Measurements from ENCODE around the gene STX10. TPM values are rescaled to one million over a fixed set of nuclear protein-coding genes. Genes with fewer than 3 reads are reported as not detected.
"Not testable (repeated sequence)": the region's sequence is repeated elsewhere in the genome, so short reads cannot be mapped to it uniquely, and the experiment has no call there.

STX10 gene
- total RNA-seq, 4 donors from 2014 or later: 58.6 to 145 (median 86.6) TPM

- no peak overlapping the region for H3K4me3 ChIP-seq
- 64 to 71% methylated on average over 8 of the region's 8 CpGs for WGBS, 2 donors
- no peak for TF ChIP-seq EP300 (IDR thresholded peaks at IDR 0.05)
- TF ChIP-seq, protein P1, sequence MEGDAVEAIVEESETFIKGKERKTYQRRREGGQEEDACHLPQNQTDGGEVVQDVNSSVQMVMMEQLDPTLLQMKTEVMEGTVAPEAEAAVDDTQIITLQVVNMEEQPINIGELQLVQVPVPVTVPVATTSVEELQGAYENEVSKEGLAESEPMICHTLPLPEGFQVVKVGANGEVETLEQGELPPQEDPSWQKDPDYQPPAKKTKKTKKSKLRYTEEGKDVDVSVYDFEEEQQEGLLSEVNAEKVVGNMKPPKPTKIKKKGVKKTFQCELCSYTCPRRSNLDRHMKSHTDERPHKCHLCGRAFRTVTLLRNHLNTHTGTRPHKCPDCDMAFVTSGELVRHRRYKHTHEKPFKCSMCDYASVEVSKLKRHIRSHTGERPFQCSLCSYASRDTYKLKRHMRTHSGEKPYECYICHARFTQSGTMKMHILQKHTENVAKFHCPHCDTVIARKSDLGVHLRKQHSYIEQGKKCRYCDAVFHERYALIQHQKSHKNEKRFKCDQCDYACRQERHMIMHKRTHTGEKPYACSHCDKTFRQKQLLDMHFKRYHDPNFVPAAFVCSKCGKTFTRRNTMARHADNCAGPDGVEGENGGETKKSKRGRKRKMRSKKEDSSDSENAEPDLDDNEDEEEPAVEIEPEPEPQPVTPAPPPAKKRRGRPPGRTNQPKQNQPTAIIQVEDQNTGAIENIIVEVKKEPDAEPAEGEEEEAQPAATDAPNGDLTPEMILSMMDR (IDR thresholded peaks at IDR 0.05): no peak
- no peak for TF ChIP-seq POLR2A (IDR thresholded peaks at IDR 0.05)
- H3K27ac ChIP-seq: no peak overlapping the region
- H3K27me3 ChIP-seq: no peaks in the 10 kb centered on the region
- H3K9me3 ChIP-seq: no peaks in the 10 kb centered on the region
- no peaks in the 10 kb centered on the region for H3K36me3 ChIP-seq
- peaks cover 0 to 19% (median 15%) of the 10 kb centered on the region in 4 donors for H3K4me1 ChIP-seq
- DNase-seq (ENCODE audit: low spot score in 2 of 2): no peak
These were observed 26.2 kb upstream of the STX10 start for GRCh38 chr19:13176345-13176744.

DNA sequence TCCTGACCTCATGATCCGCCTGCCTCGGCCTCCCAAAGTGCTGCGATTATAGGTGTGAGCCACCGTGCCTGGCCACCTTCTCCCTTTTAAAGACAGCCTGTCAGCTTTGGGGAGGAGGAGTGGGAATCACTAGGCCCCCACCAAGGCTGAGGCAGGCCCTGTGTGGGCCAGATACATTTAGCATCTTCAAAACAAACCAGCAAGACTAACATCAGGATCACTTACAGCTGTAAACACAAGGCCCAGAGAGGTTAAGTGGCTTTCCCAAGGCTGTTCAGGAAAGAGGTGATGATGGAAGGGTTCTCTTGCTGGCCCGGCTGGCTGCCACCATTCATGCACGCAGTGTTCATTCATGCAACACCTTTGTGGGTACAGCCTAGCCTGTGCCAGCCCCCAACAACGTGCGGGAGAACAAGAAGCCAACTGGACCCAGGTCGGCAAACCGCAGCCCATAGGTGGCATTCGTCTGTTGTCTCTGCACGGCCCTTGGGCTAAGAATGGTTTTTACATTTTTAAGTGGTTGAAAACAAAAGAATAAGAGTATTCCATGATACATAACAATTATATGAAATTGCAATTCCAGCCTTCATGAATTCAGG lies 23.1 kb upstream of the STX10 start:
- Histone ChIP-seq H3K27ac (peak overlapping the region in 3 of 4 donors; percentile 15 to 83 (median 62)), H3K4me1 (peaks cover 0 to 17% (median 16%) of the 10 kb centered on the region in 4 donors), H3K36me3 (no peaks in the 10 kb centered on the region), H3K4me3 (no peak overlapping the region), H3K27me3 (no peaks in the 10 kb centered on the region), H3K9me3 (no peaks in the 10 kb centered on the region)
- WGBS, 2 donors: 81 to 83% methylated on average over 12 of the region's 12 CpGs
- no peak for DNase-seq (ENCODE audit: low spot score in 2 of 2)
- TF ChIP-seq EP300 (IDR thresholded peaks at IDR 0.05) (no peak), POLR2A (IDR thresholded peaks at IDR 0.05) (no peak)
- TF ChIP-seq, protein P1 (IDR thresholded peaks at IDR 0.05): no peak

DNA sequence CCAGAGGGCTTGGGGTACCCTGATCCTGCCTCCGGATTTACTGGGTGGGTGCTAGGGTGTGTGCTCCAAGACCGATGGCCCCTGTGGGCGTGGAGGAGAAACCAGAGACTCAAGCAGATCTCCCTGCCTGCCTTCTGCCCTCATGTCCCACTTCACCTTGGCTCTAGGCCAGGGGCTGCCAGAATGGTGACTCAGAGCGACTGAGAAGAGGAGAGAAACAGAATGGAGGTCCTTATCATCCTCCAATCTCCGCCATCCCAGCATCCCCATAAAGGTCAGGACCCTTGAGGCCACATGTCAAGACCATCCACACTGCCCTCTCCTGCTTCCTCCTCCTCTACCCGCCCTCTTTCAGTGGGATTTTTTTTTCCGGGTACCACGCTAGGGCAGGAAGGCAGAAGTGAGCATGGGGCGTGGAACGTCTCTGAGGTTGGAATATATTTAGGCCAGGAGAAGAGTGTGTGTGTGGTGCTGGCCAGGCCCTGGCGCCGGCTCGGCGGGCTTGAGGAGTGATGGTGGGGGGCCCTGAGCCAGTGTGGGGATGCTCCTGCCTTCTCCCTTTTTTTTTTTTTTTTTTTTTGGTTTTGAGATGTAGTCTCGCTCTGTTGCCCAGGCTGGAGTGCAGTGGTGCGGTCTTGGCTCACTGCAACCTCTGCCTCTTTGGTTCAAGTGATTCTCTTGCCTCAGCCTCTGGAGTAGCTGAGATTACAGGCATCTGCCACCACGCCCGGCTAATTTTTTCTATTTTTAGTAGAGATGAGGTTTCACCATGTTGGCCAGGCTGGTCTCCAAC lies 22.4 kb upstream of the STX10 start:
- Histone ChIP-seq H3K27ac (peak overlapping the region in 3 of 4 donors; percentile 62 to 83 (median 68)), H3K9me3 (no peaks in the 10 kb centered on the region), H3K27me3 (no peaks in the 10 kb centered on the region), H3K4me3 (no peak overlapping the region), H3K36me3 (no peaks in the 10 kb centered on the region), H3K4me1 (peaks cover 0 to 24% (median 17%) of the 10 kb centered on the region in 4 donors)
- WGBS, 2 donors: 38 to 44% methylated on average over 18 of the region's 18 CpGs
- TF ChIP-seq POLR2A (IDR thresholded peaks at IDR 0.05): no peak
- TF ChIP-seq EP300 (IDR thresholded peaks at IDR 0.05): peak in 1 of 2 donors; percentile 14
- peak; percentile 44 to 74 for DNase-seq (ENCODE audit: low spot score in 2 of 2)

GRCh38 chr19:13171146-13171545 lies 21.0 kb upstream of the STX10 start:
- Histone ChIP-seq H3K27ac (peak overlapping the region in 1 of 4 donors; percentile 83), H3K36me3 (no peaks in the 10 kb centered on the region), H3K4me3 (no peak overlapping the region), H3K4me1 (peaks cover 0 to 36% (median 24%) of the 10 kb centered on the region in 4 donors), H3K27me3 (no peaks in the 10 kb centered on the region), H3K9me3 (no peaks in the 10 kb centered on the region)
- DNase-seq (ENCODE audit: low spot score in 2 of 2): no peak
- 91 to 96% methylated on average over 7 of the region's 7 CpGs for WGBS, 2 donors
- TF ChIP-seq, protein P1 (IDR thresholded peaks at IDR 0.05): no peak
- TF ChIP-seq POLR2A (IDR thresholded peaks at IDR 0.05): no peak
- no peak for TF ChIP-seq EP300 (IDR thresholded peaks at IDR 0.05)

- H3K4me1 ChIP-seq: peaks cover 0 to 40% (median 29%) of the 10 kb centered on the region in 4 donors
- H3K9me3 ChIP-seq: no peaks in the 10 kb centered on the region
- no peak for TF ChIP-seq POLR2A (IDR thresholded peaks at IDR 0.05)
- DNase-seq (ENCODE audit: low spot score in 2 of 2): no peak
- peak overlapping the region in 2 of 4 donors; percentile 29 to 38 for H3K27ac ChIP-seq
- H3K4me3 ChIP-seq: no peak overlapping the region
- WGBS, 2 donors: 79 to 88% methylated on average over 5 of the region's 5 CpGs
- no peaks in the 10 kb centered on the region for H3K27me3 ChIP-seq
- H3K36me3 ChIP-seq: no peaks in the 10 kb centered on the region
These were observed 19.6 kb upstream of the STX10 start for GRCh38 chr19:13169769-13170168.

DNA sequence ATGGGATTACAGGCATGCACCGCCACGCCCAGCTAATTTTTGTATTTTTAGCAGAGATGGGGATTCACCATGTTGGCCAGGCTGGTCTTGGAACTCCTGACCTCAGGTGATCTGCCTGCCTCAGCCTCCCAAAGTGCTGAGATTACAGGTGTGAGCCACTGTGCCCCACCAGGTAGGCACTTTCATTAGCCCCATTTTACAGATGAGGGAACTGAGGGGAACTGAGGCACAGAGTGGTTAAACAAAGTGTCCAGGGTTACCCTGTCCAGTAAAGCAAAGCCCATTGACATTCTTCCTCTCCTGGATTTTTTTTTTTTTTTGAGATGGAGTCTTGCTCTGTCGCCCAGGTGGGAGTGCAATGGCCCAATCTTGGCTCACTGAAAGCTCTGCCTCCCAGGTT lies 16.0 kb upstream of the STX10 start:
- not testable (repeated sequence) for H3K27me3 ChIP-seq; H3K9me3 ChIP-seq; H3K36me3 ChIP-seq; DNase-seq (ENCODE audit: low spot score in 2 of 2); H3K4me3 ChIP-seq
- 92 to 99% methylated on average over 3 of the region's 3 CpGs for WGBS, 2 donors
- H3K4me1 ChIP-seq: peaks cover 0 to 55% (median 34%) of the 10 kb centered on the region in 4 donors
- peak overlapping the region in 2 of 4 donors; percentile 20 to 90 for H3K27ac ChIP-seq

Measured in tibial nerve (tissue), 4 donors.